GM12864 (cell line): ENCODE data around the gene HAX1.
"Not testable (repeated sequence)": the region's sequence is repeated elsewhere in the genome, so short reads cannot be mapped to it uniquely, and the experiment has no call there.

ENCODE experiments used
- DNase-seq: peaks from one replicate; pipeline ENCODE4 v3.0.0-alpha.2; 2011; ENCODE audit warnings: low read depth
- H3K4me3 ChIP-seq: 2 replicates; pipeline ENCODE4 v1.5.1; 2011; ENCODE audit warnings: mild to moderate bottlenecking, low read depth, low read length, control low read depth
- CTCF ChIP-seq: IDR thresholded peaks from 2 replicates; pipeline ENCODE4 v1.5.1; 2011; ENCODE audit warnings: low read depth, mild to moderate bottlenecking, moderate library complexity, low read length, control low read depth, inconsistent platforms; ENCODE audit errors: missing control alignments

Gene HAX1

DNA sequence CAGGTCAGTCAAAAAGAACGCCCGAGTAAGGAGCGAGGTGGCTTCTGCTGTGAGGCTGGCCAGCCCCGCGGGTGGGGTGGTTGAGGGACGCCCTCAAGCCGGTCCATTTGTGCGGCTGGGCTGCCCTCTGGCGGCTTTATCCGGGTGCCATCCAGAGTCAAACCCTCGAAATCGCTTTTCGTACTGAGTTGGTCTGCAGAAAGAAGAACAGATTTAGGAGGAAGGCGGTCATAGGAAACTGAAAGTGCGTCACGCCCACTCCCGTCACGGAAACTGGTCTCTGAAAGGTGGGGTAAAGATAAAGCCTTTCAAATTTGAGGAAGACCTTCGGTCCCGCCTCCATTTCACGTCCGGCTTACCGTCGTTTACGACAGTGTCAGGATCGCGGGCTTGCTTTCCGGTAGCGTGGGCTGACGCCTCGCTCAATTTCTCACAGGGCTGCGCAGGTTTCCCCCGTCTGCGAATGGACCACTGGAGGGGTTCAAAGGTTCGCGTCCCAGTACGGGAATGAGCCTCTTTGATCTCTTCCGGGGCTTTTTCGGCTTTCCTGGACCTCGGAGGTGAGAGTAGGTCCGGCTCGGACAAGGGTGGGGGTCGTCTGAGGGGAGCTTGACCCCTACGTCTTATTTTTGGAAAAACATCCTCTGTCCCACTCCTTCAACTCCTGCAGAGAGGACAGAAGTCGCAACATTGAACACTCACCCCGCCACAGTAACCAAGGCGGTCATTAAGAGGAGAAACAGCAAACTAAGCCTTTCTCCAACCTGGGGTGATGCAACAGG is at the start of gene HAX1:
Gene HAX1 (plus strand): TSS at position 413 of the 782 bp plus-strand sequence. CDS start 95 bp downstream, at position 508.
- peak within 1 kb of the TSS; percentile 79 for H3K4me3 ChIP-seq
- DNase-seq = peak; percentile 99
- TF ChIP-seq CTCF = peak; percentile 81

DNA sequence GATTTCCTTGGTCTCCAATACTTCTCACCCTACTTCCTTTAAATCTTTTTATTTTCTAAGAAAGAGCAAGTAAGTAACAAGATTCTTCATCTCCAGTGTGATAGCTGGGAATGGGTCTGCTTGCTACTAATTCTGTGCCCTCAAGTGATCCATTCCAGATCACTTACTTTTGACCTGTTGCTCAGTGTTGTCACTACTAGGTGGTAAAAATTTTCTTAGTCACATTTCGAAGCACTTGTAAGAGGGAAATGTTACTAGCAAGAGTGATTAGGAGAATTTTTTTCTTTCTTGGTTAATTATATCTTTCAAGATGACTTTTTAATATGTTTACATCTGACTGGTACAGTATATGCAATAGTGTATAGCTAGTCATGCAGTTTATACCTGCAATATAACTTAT is 49.5 kb upstream of the HAX1 start:
- peak overlapping the region; percentile 8; the same call in 1 of the 2 replicates for H3K4me3 ChIP-seq
- TF ChIP-seq CTCF = no peak
- DNase-seq = no peak

GRCh38 chr1:154223621-154224020 is 48.8 kb upstream of the HAX1 start:
- no peak for TF ChIP-seq CTCF
- DNase-seq = no peak
- H3K4me3 ChIP-seq = no peak overlapping the region

DNA sequence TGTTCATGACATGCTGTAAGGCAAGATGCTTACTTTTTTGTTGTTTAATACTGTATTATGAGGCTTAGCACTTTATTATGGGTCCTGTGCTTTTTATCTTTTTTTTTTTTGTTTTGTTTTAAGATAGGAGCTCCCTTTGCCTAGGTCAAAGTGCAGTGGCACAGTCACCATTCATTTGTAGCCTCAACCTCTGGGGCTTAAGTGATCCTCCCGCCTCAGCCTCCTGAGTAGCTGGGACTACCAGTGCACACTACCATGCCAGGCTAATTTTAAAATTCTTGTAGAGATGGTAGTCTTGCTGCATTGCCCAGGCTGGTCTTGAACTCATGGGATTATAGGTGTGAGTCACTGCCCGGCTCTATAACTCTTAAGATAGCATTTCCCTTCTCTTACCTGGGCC is 47.1 kb upstream of the HAX1 start:
- no peak overlapping the region for H3K4me3 ChIP-seq
- no peak for DNase-seq
- no peak for TF ChIP-seq CTCF

DNA sequence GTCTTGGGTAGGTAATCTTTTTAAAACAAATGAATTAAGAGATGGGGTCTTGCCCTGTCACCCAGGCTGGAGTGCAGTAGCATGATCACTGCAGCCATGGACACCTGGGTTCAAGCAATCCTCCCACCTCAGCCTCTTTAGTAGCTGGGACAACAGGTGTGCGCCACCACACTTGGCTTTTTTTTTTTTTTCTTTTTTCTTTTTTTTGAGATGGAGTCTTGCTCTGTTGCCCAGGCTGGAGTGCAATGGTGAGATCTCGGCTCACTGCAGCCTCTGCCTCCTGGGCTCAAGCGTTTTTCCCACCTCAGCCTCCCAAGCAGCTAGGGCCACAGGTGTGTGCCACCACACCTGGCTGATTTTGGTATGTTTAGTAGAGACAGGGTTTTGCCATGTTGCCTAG is 41.3 kb upstream of the HAX1 start:
- H3K4me3 ChIP-seq, DNase-seq: not testable (repeated sequence)

- DNase-seq, H3K4me3 ChIP-seq: not testable (repeated sequence)
Observed at GRCh38 chr1:154233127-154233526, 39.3 kb upstream of the HAX1 start.

DNA sequence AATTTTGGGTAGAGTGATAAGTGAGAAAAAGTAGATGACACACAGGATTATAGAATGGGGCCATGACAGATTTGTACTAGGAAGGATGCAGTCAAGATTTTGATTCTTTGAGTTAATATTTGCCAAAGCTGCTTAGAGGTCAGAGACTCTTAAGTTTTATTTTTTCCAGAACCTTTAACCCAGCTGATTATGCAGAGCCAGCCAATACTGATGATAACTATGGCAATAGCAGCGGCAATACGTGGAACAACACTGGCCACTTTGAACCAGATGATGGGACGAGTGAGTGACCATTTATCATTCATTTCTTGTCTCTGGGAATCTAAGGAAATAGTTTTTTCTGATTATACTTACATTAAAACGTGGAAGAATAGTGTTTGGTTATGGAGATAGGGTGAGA is 35.6 kb upstream of the HAX1 start:
- H3K4me3 ChIP-seq = no peak overlapping the region
- DNase-seq = no peak
- no peak for TF ChIP-seq CTCF

DNA sequence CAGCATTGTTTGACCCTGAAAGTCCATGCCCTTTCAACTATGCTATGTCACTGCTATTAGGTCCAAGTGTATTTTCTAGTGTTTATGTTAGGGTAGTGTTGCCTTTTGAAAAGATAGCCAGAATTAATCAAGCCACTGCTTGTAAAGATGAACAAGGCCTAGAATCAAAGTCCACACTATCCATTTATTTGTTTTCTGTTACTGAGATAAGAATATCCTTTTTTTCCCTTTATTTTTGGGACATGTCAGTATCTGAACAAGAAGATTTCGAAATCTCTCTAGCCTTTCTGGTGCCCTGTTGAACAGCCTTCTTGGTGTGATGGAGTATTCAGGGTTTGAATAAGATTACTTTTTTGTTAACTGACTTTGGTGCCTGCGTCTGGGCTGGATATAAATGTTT is 35.0 kb upstream of the HAX1 start:
- TF ChIP-seq CTCF = no peak
- no peak for DNase-seq
- H3K4me3 ChIP-seq = no peak overlapping the region
